Erythroblast (primary cell): ENCODE measurements around the gene CMC1.

ENCODE experiments used
- GATA1 ChIP-seq: IDR thresholded peaks from 2 replicates; pipeline ENCODE4 v1.6.1; 2011; ENCODE audit warnings: low read depth, mild to moderate bottlenecking, control low read depth, low read length, moderate library complexity
- POLR2A ChIP-seq: IDR thresholded peaks from 2 replicates; pipeline ENCODE4 v1.6.1; 2011; ENCODE audit warnings: mild to moderate bottlenecking, low read length

DNA sequence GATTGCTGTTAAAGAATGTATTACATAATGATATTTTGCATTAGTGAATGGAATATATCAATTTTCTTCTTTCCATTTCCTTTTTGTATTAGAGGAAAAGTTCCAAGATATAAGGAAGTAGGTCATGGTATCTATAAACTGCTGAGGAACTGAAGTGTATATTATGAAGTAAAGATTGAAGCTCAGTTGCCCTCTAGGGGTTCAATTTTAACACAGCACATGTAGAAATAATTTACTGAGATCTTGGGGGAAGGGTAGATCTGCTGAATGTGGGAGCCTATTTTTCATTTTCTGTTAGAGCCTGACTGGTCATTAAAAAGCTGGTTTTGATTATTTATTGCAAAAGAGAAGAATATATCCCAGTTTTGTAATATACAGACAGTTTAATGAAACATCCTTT is 45.2 kb downstream of the CMC1 start:
- TF ChIP-seq POLR2A = no peak
- no peak for TF ChIP-seq GATA1
